Activated CD4-positive, alpha-beta T cell treated with anti-CD3 and anti-CD28 coated beads, Interleukin-2, amount 10 ng/mL, durations not matched to agents 24 days and 14 days (primary cell): ENCODE data around the gene GPR89A. TPM values are rescaled to one million over a fixed set of nuclear protein-coding genes. Genes with fewer than 3 reads are reported as not detected.

ENCODE experiments used
- DNase-seq: peaks from one replicate; pipeline ENCODE4 v3.0.0; 2022
- H3K27ac Mint-ChIP-seq: one replicate; pipeline ENCODE4 v1.8.0; 2022; ENCODE audit warnings: mild to moderate bottlenecking, mixed read lengths
- H3K27me3 Mint-ChIP-seq: one replicate; pipeline ENCODE4 v1.8.0; 2022; ENCODE audit warnings: mixed read lengths
- H3K36me3 Mint-ChIP-seq: one replicate; pipeline ENCODE4 v1.8.0; 2022; ENCODE audit warnings: low read depth, mild to moderate bottlenecking, mixed read lengths
- H3K4me1 Mint-ChIP-seq: one replicate; pipeline ENCODE4 v1.8.0; 2021; ENCODE audit warnings: mixed read lengths
- H3K4me3 Mint-ChIP-seq: one replicate; pipeline ENCODE4 v1.8.0; 2022; ENCODE audit warnings: mild to moderate bottlenecking, moderate library complexity, mixed read lengths
- H3K9me3 Mint-ChIP-seq: one replicate; pipeline ENCODE4 v1.8.0; 2021; ENCODE audit warnings: mixed read lengths
- intact Hi-C: fragments of 100-400 bp; cut with micrococcal nuclease; formaldehyde crosslinking; loops from one replicate; pipeline ENCODE4 v1.15.1; 2023
- total RNA-seq: library from RNA; stranded (reverse); gene quantifications from 2 replicates; pipeline ENCODE4 v1.2.3, GENCODE V29; 2022

Gene GPR89A
- total RNA-seq, 1 donor from 2014 or later = 30.3 TPM

GRCh38 chr1:145692785-145693443 lies 85.1 kb downstream of the GPR89A start:
- H3K9me3 Mint-ChIP-seq = no peaks in the 10 kb centered on the region
- H3K4me3 Mint-ChIP-seq = no peak overlapping the region
- intact Hi-C loops = no loop called here
- peaks cover 26% of the 10 kb centered on the region for H3K4me1 Mint-ChIP-seq
- no peak for DNase-seq
- H3K27ac Mint-ChIP-seq = no peak overlapping the region
- no peaks in the 10 kb centered on the region for H3K36me3 Mint-ChIP-seq
- peaks cover 5% of the 10 kb centered on the region for H3K27me3 Mint-ChIP-seq

- no peak for DNase-seq
- intact Hi-C loops = no loop called here
- no peaks in the 10 kb centered on the region for H3K36me3 Mint-ChIP-seq
- no peak overlapping the region for H3K4me3 Mint-ChIP-seq
- H3K27me3 Mint-ChIP-seq = peaks cover 19% of the 10 kb centered on the region
- no peak overlapping the region for H3K27ac Mint-ChIP-seq
- H3K4me1 Mint-ChIP-seq = peaks cover 2% of the 10 kb centered on the region
- no peaks in the 10 kb centered on the region for H3K9me3 Mint-ChIP-seq
Measured at GRCh38 chr1:145695821-145696629, 88.2 kb downstream of the GPR89A start.

DNA sequence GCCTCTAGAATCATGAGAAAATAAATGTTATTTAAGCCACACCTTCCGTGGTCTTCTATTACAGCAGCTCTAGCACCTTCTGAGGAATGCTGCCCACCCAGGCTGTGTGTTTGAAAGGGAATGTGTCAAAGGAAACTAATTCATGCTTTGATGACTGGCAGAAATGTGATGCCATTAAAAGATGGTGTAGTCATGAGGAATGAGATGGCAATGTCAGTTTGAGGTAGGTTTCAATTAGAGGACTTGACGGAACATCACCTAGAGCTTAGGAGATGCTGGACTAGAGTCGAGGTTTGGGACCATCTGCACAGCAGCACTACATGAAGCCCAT lies 88.8 kb downstream of the GPR89A start:
- intact Hi-C loops = no loop called here
- Mint-ChIP-seq H3K27ac (no peak overlapping the region), H3K27me3 (peaks cover 25% of the 10 kb centered on the region), H3K4me1 (peaks cover under 1% of the 10 kb centered on the region), H3K9me3 (no peaks in the 10 kb centered on the region), H3K36me3 (no peaks in the 10 kb centered on the region), H3K4me3 (no peak overlapping the region)
- DNase-seq = no peak

DNA sequence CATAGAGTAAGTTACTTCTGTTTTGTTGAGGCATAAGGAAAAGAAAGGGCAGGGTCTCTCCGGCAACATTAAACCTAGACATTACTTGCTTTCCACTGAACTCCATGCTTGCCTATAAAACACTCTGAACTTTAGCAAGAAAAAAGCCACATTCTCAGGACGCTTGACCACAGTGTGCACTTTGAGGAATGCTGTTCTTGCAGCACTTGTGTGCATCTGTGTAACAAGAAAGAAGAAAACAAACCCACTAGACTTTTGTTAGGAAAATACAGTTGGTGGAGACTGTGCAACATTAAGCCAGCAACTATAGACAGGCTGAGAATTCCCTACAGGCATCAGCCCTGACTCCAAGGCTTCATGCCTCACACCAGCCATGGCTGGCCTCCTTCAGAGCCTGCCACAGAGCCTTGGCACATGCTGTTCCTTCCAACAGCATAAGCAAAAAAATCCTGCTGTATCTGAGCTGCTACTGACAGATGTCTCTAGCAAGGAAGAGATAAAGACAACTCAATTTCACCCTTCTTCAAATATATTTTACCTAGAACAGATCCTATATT lies 93.6 kb downstream of the GPR89A start:
- no peak overlapping the region for H3K27ac Mint-ChIP-seq
- intact Hi-C loops = no loop called here
- DNase-seq = no peak
- no peaks in the 10 kb centered on the region for H3K9me3 Mint-ChIP-seq
- peaks cover 43% of the 10 kb centered on the region for H3K27me3 Mint-ChIP-seq
- no peak overlapping the region for H3K4me3 Mint-ChIP-seq
- no peaks in the 10 kb centered on the region for H3K36me3 Mint-ChIP-seq
- H3K4me1 Mint-ChIP-seq = no peaks in the 10 kb centered on the region

DNA sequence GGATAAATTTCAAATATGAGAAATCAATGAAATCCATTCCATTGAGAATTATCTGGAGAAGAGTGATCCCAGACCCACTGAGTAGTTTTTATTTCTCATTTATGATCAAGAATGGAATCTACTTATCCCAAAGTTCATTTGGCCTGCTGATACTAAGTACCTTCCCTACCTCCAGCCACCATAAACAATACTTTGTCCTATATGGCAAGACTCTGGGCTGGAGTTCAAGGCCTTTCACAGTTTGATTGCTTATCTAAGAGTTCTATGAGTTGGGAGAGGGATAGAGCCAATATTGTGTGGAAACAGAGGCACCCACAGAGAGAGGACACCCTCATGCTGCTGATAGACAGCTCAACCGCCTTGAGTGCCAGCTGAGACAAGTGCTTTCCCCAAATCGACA lies 94.3 kb downstream of the GPR89A start:
- no peaks in the 10 kb centered on the region for H3K9me3 Mint-ChIP-seq
- H3K36me3 Mint-ChIP-seq = no peaks in the 10 kb centered on the region
- intact Hi-C loops = no loop called here
- no peak overlapping the region for H3K4me3 Mint-ChIP-seq
- no peaks in the 10 kb centered on the region for H3K4me1 Mint-ChIP-seq
- H3K27me3 Mint-ChIP-seq = peaks cover 39% of the 10 kb centered on the region
- H3K27ac Mint-ChIP-seq = no peak overlapping the region
- no peak for DNase-seq

DNA sequence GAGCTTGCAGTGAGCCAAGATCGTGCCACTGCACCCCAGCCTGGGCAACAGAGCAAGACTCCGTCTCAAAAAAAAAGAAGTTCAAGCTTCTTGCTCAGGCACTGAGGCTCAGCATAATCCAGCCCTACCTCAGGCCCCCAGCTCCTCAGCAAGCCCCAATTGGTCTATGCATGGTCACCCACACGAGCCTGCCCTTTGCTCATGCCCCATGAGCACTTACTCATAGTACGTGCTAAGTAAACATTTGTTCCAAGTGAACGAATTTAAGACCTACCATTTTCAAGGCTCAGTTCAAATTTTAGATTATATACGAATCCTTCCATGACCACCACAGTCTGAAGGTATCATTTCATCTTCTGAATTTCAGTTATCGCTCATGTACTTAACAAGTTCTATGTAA lies 95.0 kb downstream of the GPR89A start:
- intact Hi-C loops = no loop called here
- Mint-ChIP-seq H3K27me3 (peaks cover 40% of the 10 kb centered on the region), H3K36me3 (no peaks in the 10 kb centered on the region), H3K4me3 (no peak overlapping the region), H3K27ac (no peak overlapping the region), H3K9me3 (no peaks in the 10 kb centered on the region), H3K4me1 (no peaks in the 10 kb centered on the region)
- DNase-seq = no peak

GRCh38 chr1:145705622-145706021 lies 97.8 kb downstream of the GPR89A start:
- no peaks in the 10 kb centered on the region for H3K9me3 Mint-ChIP-seq

DNA sequence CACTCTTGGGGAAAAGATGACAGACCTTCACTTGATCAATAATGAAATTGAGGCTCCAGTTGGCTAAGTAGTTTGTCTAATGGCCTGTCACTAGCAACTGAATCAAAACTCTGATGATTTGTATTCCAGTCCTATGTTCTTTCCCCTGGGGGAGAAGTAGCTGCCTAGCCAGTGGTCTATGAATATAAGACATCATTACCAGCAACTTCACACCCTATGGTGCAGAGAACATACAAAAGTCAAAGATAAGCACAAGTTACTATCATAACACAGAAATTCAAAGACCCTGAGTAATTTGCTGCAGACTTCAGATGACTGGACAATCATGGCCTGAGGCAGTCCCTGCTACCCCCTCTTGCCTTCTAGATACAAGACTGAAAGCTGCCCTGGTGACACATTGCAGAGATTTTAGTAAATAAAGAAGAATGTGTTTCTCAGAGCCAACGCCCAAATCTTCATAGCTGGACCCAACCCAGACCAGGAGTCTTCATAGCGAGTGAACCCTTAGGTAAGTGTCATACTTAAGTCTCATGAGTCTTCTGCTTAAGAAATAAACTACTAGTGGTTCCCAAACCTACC lies 98.4 kb downstream of the GPR89A start:
- no peaks in the 10 kb centered on the region for H3K36me3 Mint-ChIP-seq
- intact Hi-C loops = no loop called here
- no peak overlapping the region for H3K4me3 Mint-ChIP-seq
- DNase-seq = no peak
- H3K9me3 Mint-ChIP-seq = no peaks in the 10 kb centered on the region
- peaks cover 33% of the 10 kb centered on the region for H3K27me3 Mint-ChIP-seq
- no peaks in the 10 kb centered on the region for H3K4me1 Mint-ChIP-seq
- no peak overlapping the region for H3K27ac Mint-ChIP-seq

More at GRCh38 chr1:145705622-145706021, 97.8 kb downstream of the GPR89A start:
- Mint-ChIP-seq H3K27me3 (peaks cover 35% of the 10 kb centered on the region), H3K27ac (no peak overlapping the region), H3K4me3 (no peak overlapping the region), H3K36me3 (no peaks in the 10 kb centered on the region), H3K4me1 (no peaks in the 10 kb centered on the region)
- DNase-seq = no peak
- intact Hi-C loops = no loop called here

DNA sequence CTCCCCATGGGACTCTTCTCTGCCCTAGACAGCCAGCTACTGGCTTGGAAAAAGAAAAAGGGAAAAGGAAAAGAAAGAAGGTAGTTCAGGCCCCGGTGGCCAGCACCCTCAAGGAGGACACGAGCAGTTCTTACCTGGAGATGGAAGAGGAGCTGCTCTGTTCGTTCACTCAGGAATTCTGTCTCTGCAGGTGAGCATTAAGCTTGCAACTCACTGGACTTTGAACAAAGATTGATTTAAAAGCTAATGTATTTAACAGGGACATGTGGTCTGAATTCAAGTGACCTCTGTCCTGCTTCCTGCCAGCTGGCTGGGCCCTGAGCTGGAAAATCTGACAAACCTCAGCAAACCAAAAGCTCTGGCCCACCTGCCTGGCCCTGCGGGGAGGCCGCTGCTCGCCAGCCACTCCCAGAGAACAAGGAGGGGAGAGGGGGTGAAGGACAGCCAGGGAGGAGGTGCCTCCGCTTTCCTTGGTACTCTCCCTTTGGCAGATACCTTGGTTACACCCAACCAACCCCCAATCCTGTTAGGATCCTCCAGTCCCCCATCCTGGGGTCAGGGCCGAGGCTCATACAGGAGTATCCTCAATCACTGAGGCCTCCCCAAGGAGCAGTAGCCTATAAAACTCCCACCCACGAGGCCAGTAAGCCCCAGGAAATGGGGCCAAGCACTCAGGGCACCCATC lies 99.5 kb downstream of the GPR89A start, which contains the start of gene PDZK1:
PDZK1 (minus strand) TSS at position 186 of the 685 bp plus-strand sequence. CDS start 19,347 bp downstream, outside the sequence.
- H3K4me3 Mint-ChIP-seq = no peak within 1 kb of the TSS
- no peaks in the 10 kb centered on the region for H3K4me1 Mint-ChIP-seq
- H3K36me3 Mint-ChIP-seq = no peaks in the 10 kb centered on the region
- intact Hi-C loops = no loop called here
- no peaks in the 10 kb centered on the region for H3K9me3 Mint-ChIP-seq
- H3K27me3 Mint-ChIP-seq = peaks cover 27% of the 10 kb centered on the region
- DNase-seq = no peak
- H3K27ac Mint-ChIP-seq = no peak within 1 kb of the TSS

GRCh38 chr1:145708063-145708462 lies 100.3 kb downstream of the GPR89A start:
- Mint-ChIP-seq H3K9me3 (no peaks in the 10 kb centered on the region), H3K27ac (no peak overlapping the region), H3K4me1 (no peaks in the 10 kb centered on the region), H3K4me3 (no peak overlapping the region), H3K27me3 (peaks cover 27% of the 10 kb centered on the region), H3K36me3 (no peaks in the 10 kb centered on the region)
- DNase-seq = no peak
- intact Hi-C loops = no loop called here

DNA sequence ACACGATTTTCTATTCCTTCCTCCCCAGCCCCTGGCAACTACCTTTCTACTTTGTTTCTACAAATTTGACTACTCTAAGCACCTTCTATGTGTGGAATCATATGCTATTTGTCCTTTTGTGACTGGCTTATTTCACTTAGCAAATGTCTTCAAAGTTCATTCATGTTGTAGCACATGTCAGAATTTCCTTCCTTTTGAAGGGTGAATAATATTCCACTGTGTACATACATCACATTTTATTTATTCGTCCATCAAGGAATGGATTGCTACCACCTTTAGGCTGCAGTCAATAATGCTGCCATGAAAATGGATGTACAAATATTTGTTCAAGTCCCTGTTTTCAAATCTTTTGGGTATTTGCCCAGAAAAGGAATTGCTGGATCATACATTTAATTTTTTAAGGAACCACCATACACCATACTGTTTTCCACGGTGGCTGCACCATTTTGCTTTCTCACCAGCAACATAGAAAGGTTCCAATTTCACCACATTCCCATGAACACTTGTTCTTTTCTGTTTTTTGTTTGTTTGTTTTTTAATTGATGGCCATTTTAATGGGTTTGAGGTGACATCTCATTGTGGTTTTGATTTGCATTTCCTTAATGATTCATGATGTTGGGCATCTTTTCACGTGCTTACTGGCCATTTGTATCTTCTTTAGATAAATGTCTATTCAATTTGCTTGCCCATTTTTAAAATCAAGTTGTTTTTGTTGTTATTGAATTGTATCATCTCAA lies 102.7 kb downstream of the GPR89A start:
- peaks cover 15% of the 10 kb centered on the region for H3K27me3 Mint-ChIP-seq
- DNase-seq = no peak
- no peaks in the 10 kb centered on the region for H3K9me3 Mint-ChIP-seq
- intact Hi-C loops = no loop called here
- no peak overlapping the region for H3K4me3 Mint-ChIP-seq
- no peaks in the 10 kb centered on the region for H3K4me1 Mint-ChIP-seq
- H3K36me3 Mint-ChIP-seq = no peaks in the 10 kb centered on the region
- H3K27ac Mint-ChIP-seq = no peak overlapping the region

DNA sequence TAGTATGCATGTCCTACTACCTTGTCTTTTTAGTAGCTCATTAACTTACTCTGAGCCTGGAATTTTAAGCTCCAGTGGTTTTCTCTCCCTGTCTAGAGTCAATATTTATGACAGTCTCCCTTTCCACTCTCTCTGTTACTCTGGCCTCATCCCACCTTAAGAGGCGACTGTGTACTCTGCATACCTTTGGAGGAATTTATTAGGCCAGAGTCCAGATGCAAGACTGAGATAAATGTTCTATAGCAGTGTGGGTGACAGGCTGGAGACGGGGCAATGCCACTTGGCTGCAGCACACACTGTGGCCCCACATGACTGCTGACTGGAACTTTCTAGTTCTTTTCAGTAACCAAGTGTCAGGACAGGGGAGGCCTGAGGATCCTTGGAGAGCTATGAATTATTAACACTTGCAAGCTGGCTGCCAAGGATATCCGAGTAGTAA lies 103.4 kb downstream of the GPR89A start:
- H3K27ac Mint-ChIP-seq = no peak overlapping the region
- no peaks in the 10 kb centered on the region for H3K36me3 Mint-ChIP-seq
- H3K27me3 Mint-ChIP-seq = peaks cover 13% of the 10 kb centered on the region
- H3K9me3 Mint-ChIP-seq = no peaks in the 10 kb centered on the region
- intact Hi-C loops = no loop called here
- no peak for DNase-seq
- H3K4me1 Mint-ChIP-seq = no peaks in the 10 kb centered on the region
- no peak overlapping the region for H3K4me3 Mint-ChIP-seq

DNA sequence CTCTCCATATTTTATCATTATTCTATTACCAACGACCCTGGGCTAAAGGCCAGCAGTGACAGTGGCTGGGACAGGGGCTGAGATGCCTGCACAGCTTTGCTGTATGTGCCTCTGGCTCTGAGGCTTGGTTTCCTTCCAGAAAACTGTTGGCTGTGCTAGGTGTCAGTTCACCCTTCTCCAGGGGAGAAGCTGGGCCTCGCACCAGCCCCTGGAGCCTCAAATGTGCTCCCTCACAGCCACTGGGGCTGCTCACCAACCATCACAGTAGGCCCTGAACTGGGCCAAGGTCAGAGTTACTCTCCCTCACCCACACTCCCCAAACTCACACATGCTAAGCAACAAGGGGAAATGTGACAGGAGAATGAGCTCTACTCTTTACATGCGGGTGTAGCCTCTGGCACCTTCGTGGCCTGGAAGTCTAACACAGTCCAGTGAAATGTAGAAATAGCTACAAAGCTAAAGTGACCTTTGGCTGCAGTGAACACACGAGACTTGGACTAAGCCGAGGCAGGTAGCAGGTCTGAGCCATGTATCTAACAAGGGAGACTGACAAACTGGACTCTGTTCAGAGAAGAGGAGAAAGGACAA lies 106.8 kb downstream of the GPR89A start:
- Mint-ChIP-seq H3K27ac (no peak overlapping the region), H3K4me1 (peaks cover 4% of the 10 kb centered on the region), H3K4me3 (no peak overlapping the region), H3K27me3 (peaks cover 7% of the 10 kb centered on the region), H3K9me3 (no peaks in the 10 kb centered on the region), H3K36me3 (no peaks in the 10 kb centered on the region)
- intact Hi-C loops = no loop called here
- no peak for DNase-seq
